ENCODE measurements around the gene SEC63.
"Not testable (repeated sequence)": the region's sequence is repeated elsewhere in the genome, so short reads cannot be mapped to it uniquely, and the experiment has no call there.

Gene SEC63

DNA sequence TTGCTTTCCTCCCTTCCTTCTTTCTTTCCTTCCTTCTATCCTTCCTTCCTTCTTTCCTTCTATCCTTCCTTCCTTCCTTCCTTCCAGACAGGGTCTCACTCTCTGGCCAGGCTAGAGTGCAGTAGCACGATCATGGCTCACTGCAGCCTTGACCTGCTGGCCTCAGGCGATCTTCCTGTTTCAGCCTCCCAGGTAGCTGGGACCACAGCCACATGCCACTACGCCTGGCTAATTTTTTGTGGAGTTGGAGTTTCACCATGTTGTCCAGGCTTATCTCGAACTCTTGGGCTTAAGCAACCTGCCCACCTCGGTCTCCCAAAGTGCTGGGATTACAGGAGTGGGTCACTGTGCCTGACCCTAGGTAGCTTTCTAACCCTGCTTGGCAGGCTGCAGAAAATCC, 12.2 kb upstream of the SEC63 start:
- DNase-seq (ENCODE audit: low read depth), result no peak
- TF ChIP-seq POLR2A (IDR thresholded peaks at IDR 0.05; ENCODE audit: extremely low read depth, insufficient read length) (no peak), MYC (IDR thresholded peaks at IDR 0.05; ENCODE audit: low read depth, low read length) (no peak)
- TF ChIP-seq, protein P1, sequence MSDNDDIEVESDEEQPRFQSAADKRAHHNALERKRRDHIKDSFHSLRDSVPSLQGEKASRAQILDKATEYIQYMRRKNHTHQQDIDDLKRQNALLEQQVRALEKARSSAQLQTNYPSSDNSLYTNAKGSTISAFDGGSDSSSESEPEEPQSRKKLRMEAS (IDR thresholded peaks at IDR 0.05; ENCODE audit: low read depth, low read length), result no peak
- TF ChIP-seq, protein P2, sequence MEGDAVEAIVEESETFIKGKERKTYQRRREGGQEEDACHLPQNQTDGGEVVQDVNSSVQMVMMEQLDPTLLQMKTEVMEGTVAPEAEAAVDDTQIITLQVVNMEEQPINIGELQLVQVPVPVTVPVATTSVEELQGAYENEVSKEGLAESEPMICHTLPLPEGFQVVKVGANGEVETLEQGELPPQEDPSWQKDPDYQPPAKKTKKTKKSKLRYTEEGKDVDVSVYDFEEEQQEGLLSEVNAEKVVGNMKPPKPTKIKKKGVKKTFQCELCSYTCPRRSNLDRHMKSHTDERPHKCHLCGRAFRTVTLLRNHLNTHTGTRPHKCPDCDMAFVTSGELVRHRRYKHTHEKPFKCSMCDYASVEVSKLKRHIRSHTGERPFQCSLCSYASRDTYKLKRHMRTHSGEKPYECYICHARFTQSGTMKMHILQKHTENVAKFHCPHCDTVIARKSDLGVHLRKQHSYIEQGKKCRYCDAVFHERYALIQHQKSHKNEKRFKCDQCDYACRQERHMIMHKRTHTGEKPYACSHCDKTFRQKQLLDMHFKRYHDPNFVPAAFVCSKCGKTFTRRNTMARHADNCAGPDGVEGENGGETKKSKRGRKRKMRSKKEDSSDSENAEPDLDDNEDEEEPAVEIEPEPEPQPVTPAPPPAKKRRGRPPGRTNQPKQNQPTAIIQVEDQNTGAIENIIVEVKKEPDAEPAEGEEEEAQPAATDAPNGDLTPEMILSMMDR (IDR thresholded peaks at IDR 0.05; ENCODE audit: low read depth, low read length), result no peak

DNA sequence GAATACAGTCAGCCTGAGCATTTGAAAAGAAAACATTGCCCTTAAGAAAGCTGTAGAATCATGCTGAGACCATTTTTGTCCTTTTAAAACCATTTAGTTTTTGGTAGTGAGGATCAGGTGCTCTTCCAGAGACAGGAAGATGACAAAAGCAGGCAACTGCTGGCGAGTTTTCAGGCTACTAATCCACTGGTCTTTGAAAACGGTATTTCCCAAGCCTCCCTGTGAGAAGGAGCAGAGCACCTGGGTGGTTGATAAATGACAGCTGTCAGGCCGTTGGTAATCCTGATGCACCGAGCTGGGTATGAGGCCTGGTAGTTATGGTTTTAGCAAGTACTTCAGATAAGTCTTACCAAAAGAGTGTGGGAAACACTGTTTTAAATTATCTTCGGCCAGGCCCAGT, 10.1 kb upstream of the SEC63 start:
- no peak for DNase-seq (ENCODE audit: low read depth)
- H3K4me3 ChIP-seq (ENCODE audit: low read depth, low read length), result no peak overlapping the region
- TF ChIP-seq MYC (IDR thresholded peaks at IDR 0.05; ENCODE audit: low read depth, low read length), result no peak

More for the DNA sequence above, 12.2 kb upstream of the SEC63 start:
- no peak overlapping the region for H3K4me3 ChIP-seq (ENCODE audit: low read depth, low read length)

DNA sequence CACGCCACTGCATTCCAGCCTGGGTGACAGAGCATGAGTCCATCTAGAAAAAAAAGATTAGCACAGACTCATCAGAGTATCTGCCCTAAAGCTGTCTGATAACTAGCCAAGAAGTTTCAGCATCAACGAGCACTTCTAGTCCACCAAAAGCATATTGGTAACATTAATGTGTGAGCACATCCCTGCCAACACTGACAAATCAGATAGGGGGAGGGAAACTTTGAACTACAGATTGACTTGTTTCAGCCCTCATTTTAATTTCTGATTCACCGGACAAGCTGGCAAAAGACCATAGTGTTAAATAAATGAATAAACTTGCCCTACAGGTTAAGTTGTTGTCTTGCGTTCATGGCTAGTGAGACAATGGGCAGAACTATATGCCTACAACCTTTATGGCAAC, 7.7 kb upstream of the SEC63 start:
- H3K4me3 ChIP-seq (ENCODE audit: low read depth, low read length), result no peak overlapping the region
- DNase-seq (ENCODE audit: low read depth), result no peak
- TF ChIP-seq, protein P2 (IDR thresholded peaks at IDR 0.05; ENCODE audit: low read depth, low read length), result no peak
- TF ChIP-seq, protein P1 (IDR thresholded peaks at IDR 0.05; ENCODE audit: low read depth, low read length), result no peak
- no peak for TF ChIP-seq POLR2A (IDR thresholded peaks at IDR 0.05; ENCODE audit: extremely low read depth, insufficient read length)
- no peak for TF ChIP-seq MYC (IDR thresholded peaks at IDR 0.05; ENCODE audit: low read depth, low read length)

DNA sequence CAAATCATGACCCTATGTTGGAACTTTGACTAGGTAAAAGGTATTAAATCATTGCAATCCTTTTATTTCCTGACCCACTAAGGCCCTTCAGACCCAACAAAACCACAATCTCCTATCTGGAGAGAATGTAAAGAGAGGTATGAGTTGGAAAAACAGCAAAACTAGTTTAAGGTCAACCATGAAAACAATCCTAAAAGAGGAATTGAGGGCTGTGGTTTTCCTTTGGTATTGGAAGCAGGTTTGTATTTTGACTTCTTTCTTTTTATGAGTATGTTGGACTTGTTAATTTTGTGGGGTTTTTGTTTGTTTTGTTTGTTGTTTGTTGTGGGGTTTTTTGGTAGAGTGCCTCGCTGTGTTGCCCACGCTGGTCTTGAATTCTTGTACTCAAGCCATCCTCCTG, 4.7 kb upstream of the SEC63 start:
- DNase-seq (ENCODE audit: low read depth), result no peak
- no peak overlapping the region for H3K4me3 ChIP-seq (ENCODE audit: low read depth, low read length)
- TF ChIP-seq, protein P2 (IDR thresholded peaks at IDR 0.05; ENCODE audit: low read depth, low read length), result no peak
- TF ChIP-seq MYC (IDR thresholded peaks at IDR 0.05; ENCODE audit: low read depth, low read length), result no peak
- TF ChIP-seq POLR2A (IDR thresholded peaks at IDR 0.05; ENCODE audit: extremely low read depth, insufficient read length), result no peak
- TF ChIP-seq, protein P1 (IDR thresholded peaks at IDR 0.05; ENCODE audit: low read depth, low read length), result no peak

DNA sequence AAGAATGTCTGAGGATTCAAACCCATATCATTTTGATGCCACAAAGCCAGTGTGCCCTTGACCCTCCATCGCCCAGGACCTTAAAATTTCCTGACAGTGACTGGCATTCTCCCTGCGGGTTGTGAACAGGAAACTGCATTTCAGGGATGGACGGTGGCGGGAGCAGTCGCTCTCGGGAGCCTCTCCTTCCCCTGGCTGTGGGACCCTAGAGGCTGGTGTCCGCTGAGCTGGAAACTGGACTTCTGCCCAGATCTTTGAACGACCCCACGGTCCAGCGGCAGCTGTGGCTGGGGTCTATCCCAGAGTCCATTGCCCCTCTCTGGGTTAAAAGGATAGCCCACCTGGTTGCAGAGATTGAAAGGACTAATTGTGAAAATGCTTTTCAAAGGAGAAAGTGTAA, 1.4 kb upstream of the SEC63 start:
- no peak overlapping the region for H3K4me3 ChIP-seq (ENCODE audit: low read depth, low read length)
- TF ChIP-seq, protein P1 (IDR thresholded peaks at IDR 0.05; ENCODE audit: low read depth, low read length), result no peak
- TF ChIP-seq MYC (IDR thresholded peaks at IDR 0.05; ENCODE audit: low read depth, low read length), result no peak
- TF ChIP-seq, protein P2 (IDR thresholded peaks at IDR 0.05; ENCODE audit: low read depth, low read length), result no peak
- no peak for TF ChIP-seq POLR2A (IDR thresholded peaks at IDR 0.05; ENCODE audit: extremely low read depth, insufficient read length)
- no peak for DNase-seq (ENCODE audit: low read depth)

DNA sequence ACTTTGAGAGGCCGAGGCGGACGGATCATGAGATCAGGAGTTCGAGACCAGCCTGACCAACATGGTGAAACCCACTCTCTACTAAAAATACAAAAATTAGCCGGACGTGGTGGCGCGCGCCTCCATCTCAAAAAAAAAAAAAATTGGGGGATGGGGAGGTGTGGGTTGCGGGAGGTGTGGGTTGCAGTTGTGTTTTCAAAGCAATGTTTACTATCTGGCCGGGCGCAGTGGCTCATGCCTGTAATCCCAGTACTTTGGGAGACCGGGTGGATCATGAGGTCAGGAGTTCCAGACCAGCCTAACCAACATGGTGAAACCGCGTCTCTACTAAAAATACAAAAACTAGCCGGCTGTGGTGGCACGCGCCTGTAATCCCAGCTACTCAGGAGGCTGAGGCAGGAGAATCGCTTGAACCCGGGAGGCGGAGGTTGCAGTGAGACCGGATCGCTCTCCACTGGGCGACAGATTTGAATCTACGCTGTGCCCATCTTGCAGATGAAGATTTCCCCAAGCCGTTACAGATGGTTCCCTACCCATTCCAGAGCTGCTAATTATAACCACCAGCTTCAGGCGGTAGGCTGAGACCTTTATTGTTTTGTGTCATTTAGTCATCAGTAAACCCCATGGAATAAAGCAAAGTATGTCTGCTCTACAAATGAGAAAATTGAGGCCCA, 818 bp upstream of the SEC63 start:
- DNase-seq (ENCODE audit: low read depth), result not testable (repeated sequence)
- H3K4me3 ChIP-seq (ENCODE audit: low read depth, low read length), result peak overlapping the region; percentile 76

DNA sequence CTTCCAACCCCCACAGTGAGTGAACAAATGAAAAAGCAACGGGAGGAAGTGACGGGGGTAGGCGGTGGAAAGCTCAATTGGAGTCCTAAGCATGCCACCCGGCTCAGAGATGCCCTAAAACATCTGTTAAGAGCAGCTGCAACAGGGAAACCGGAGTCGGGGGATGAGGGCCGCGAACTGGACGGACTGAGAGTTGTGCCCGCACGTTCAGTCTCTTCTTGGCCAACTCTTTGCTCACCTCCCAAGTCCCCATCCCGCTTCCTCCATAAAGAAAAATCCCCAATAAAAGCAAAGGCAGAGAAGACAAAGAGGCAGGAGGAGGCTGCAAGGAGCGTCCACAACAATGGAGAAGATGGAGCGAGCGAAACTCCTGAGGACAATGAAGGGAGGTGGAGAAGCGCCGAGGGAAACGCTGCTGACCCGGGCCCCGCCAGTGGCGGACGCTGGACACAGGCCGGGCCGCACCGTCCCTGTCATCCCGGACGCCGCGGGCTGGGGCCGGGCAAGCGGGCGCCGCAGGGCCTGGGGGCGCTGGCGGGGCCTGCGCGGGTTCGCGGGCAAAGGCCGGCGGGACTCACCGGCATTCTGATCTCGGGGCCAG, 600 bp downstream of the SEC63 start:
- TF ChIP-seq, protein P1 (IDR thresholded peaks at IDR 0.05; ENCODE audit: low read depth, low read length), result 0 out of 2 replicates have a peak, but pooled peaks have one; percentile 14
- TF ChIP-seq, protein P2 (IDR thresholded peaks at IDR 0.05; ENCODE audit: low read depth, low read length), result no peak
- peak; percentile 86 for DNase-seq (ENCODE audit: low read depth)
- peak overlapping the region; percentile 97 for H3K4me3 ChIP-seq (ENCODE audit: low read depth, low read length)
